Esophagus squamous epithelium (tissue), 4 donors: ENCODE data around the gene TESK2.

Source experiments
- CTCF ChIP-seq, 6 experiments: fragments of 450-650 bp in 4 of 6; fragments of 200-600 bp in 2 of 6; sonication (generic) in 2 of 6; IDR thresholded peaks; one replicate each; pipeline ENCODE4 v1.5.1; 2016 to 2019; ENCODE audit warnings: antibody characterized with exemption in 6 of 6, mild to moderate bottlenecking in 4 of 6, moderate library complexity in 4 of 6
- POLR2A ChIP-seq, 4 donors: fragments of 450-650 bp; IDR thresholded peaks; one replicate each; pipeline ENCODE4 v1.6.1; 2017; ENCODE audit warnings: antibody characterized with exemption in 4 of 4, mild to moderate bottlenecking in 4 of 4, moderate library complexity in 3 of 4

GRCh38 chr1:45477646-45478045, 13.3 kb downstream of the TESK2 start:
- TF ChIP-seq POLR2A (IDR thresholded peaks at IDR 0.05) (no peak), CTCF (IDR thresholded peaks at IDR 0.05) (no peak)
